Transverse colon (tissue), 4 donors: ENCODE data around the gene GNB3. TPM values are rescaled to one million over a fixed set of nuclear protein-coding genes. Genes with fewer than 3 reads are reported as not detected.
A peak's percentile ranks its signal among the peaks of the same experiment; 100 is the strongest.

ENCODE experiments used
- DNase-seq: peaks from one replicate; pipeline ENCODE4 v3.0.0-alpha.2; 2019
- H3K27ac ChIP-seq, 4 donors: fragments of 200-600 bp; sonication (generic); 2 replicates each; pipeline ENCODE4 v1.5.1; 2016 to 2018; ENCODE audit warnings: inconsistent platforms in 4 of 4
- H3K27me3 ChIP-seq: fragments of 200-600 bp; sonication (generic); 2 replicates; pipeline ENCODE4 v1.5.1; 2017; ENCODE audit warnings: inconsistent platforms
- H3K36me3 ChIP-seq, 4 donors: fragments of 200-600 bp; sonication (generic); 2 replicates each; pipeline ENCODE4 v1.5.1; 2017 to 2019; ENCODE audit warnings: inconsistent platforms in 4 of 4
- H3K4me1 ChIP-seq, 4 donors: fragments of 200-600 bp; sonication (generic); 2 replicates each; pipeline ENCODE4 v1.5.1; 2017 to 2020; ENCODE audit warnings: inconsistent platforms in 4 of 4
- H3K4me3 ChIP-seq, 4 donors: fragments of 200-600 bp; sonication (generic); 1 replicate in 1 of 4; 2 replicates in 3 of 4; pipeline versions ENCODE4 v1.5.1 to v1.6.1; 2017 to 2019; ENCODE audit warnings: inconsistent platforms in 4 of 4
- H3K9me3 ChIP-seq, 2 donors: fragments of 200-600 bp; sonication (generic); 2 replicates each; pipeline ENCODE4 v1.5.1; 2017 to 2019; ENCODE audit warnings: inconsistent platforms in 2 of 2
- CTCF ChIP-seq, 5 experiments: fragments of 200-600 bp in 3 of 5; fragments of 450-650 bp in 2 of 5; sonication (generic) in 3 of 5; IDR thresholded peaks; 1 replicate in 2 of 5; 2 replicates in 3 of 5; pipeline ENCODE4 v1.5.1; 2016 to 2017; ENCODE audit warnings: antibody characterized with exemption in 5 of 5, inconsistent platforms in 3 of 5, mild to moderate bottlenecking in 2 of 5, moderate library complexity in 1 of 5
- EP300 ChIP-seq: sonication (generic); formaldehyde crosslinking; IDR thresholded peaks from one replicate; pipeline ENCODE4 v1.6.1; 2017; ENCODE audit warnings: antibody characterized with exemption, low read depth
- POLR2A ChIP-seq: fragments of 450-650 bp; IDR thresholded peaks from one replicate; pipeline ENCODE4 v1.6.1; 2016; ENCODE audit warnings: antibody characterized with exemption, mild to moderate bottlenecking, moderate library complexity
- POLR2AphosphoS5 ChIP-seq, 3 donors: sonication (generic); formaldehyde crosslinking; IDR thresholded peaks; one replicate each; pipeline ENCODE4 v1.6.1; 2016; ENCODE audit warnings: antibody characterized with exemption in 3 of 3
- WGBS, 2 donors: methylation state at CpG; one replicate each; pipeline ENCODE4 v1.1.5; 2018; ENCODE audit warnings: low coverage in 1 of 2; 5-methylcytosine and 5-hydroxymethylcytosine counted together
- in situ Hi-C, 4 donors: fragments of 200-750 bp; cut with MboI; loops; one replicate each; pipeline versions ENCODE4 v1.15.0 to v1.15.1; 2017; ENCODE audit warnings: low sequenced_read_pairs in 3 of 4, low pct_ligation_motif_present in 1 of 4, low pct_unique_long_range_greater_than_20kb in 1 of 4
- intact Hi-C: fragments of 100-400 bp; cut with DNase I; formaldehyde crosslinking; loops from one replicate; pipeline ENCODE4 v1.15.1; 2023; ENCODE audit warnings: low total_unique reads
- total RNA-seq, 4 donors: library from RNA; depleted of rRNA; stranded (reverse); fragments of >200 nt; gene quantifications; one replicate each; pipeline ENCODE4 v1.1.0, GENCODE V29; 2016

The GNB3 gene
- total RNA-seq: under 1 TPM in 2 of 4 donors, not detected in 2; 0.14 to 0.32 TPM

DNA sequence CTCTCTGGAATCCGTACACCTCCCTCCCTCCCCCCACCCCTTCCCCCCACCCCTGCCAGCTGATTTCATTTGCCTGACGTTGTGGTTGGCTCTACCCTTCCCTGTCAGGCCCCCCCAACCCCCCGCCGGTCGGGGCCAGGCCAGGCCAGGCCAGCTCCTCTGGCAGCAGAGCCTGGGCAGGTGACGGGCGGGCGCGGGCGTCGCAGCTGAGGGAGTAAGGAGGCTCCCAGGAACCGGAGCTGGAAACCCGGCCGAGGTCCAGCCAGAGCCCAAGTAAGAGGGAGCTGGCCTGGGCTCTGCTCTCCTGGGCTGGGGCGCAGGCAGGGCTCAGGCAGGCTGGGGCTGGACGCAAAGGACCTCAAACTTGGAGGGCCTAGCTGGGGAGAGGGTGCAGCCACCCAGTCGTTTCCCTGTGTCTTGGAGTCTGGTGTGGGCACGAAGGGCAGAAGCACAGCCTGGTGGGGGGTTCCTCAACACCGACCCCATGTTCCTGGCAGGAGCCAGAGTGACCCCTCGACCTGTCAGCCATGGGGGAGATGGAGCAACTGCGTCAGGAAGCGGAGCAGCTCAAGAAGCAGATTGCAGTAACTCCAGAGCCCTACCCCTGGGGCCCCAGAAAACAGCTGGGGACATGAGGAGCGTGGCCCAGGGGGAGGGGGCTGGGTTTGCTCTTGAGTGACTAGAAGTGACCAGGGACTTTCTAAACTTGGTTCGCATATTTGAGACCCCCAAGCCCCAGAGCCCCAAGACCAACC, at the start of gene GNB3:
TSS of gene GNB3 (plus strand) at position 165 of the 755 bp plus-strand sequence. CDS start at position 528, 363 bp downstream.
- in situ Hi-C loops: loop anchor here in 2 of 4 donors (25.0 kb wide), 1 partner anchor 104 kb away; no protein-coding TSS in a partner anchor
- no peak within 1 kb of the TSS for H3K4me3 ChIP-seq
- H3K9me3 ChIP-seq: no peaks in the 10 kb centered on the region
- no peak for DNase-seq
- intact Hi-C loops: no loop called here
- H3K27ac ChIP-seq: peak within 1 kb of the TSS in 2 of 4 donors; percentile 16 to 46
- no peaks in the 10 kb centered on the region for H3K27me3 ChIP-seq
- H3K36me3 ChIP-seq: no peaks in the 10 kb centered on the region
- 80% methylated on average over 20 of the region's 24 CpGs; no CpG with 5 or more reads in 1 of the 2 donors for WGBS, 2 donors
- TF ChIP-seq POLR2AphosphoS5 (IDR thresholded peaks at IDR 0.05) (no peak), POLR2A (no peak), EP300 (no peak), CTCF (IDR thresholded peaks at IDR 0.05) (no peak)
- H3K4me1 ChIP-seq: no peaks in the 10 kb centered on the region

DNA sequence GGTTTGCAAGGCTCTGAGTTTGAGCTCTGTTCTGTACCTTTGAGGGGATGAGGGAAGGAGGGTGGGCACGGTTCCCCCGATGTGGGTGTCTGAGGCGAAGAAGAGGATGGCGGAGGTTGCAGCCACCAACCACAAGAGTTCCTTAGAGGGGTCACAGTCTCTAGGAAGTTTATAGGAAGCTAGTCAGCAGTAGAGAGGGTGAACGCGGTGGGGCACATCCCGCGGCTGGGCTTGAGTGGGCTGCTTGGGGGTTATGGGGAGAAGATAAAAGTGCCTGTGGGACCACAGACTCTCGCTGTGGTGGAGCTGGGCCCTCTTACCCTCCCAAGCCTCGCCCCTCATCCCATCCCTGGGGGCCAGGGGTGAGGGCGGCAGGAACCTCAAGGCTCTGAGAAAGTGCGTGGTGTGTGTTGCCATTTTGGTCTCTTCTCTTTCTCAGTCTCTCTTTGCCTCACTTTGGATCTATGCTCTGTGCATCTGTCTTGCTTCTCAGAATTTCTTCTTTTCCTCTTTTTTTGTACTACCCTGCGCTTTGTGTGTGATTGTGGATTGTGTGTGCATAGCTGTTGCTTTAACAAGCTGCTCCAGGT, 48.7 kb upstream of the GNB3 start:
- Histone ChIP-seq H3K36me3 (no peaks in the 10 kb centered on the region), H3K9me3 (no peaks in the 10 kb centered on the region), H3K4me3 (peak overlapping the region in 2 of 4 donors; percentile 6 to 26), H3K4me1 (peaks cover 0 to 14% (median 3%) of the 10 kb centered on the region in 4 donors), H3K27me3 (no peaks in the 10 kb centered on the region), H3K27ac (peak overlapping the region; percentile 46 to 79 (median 66))
- DNase-seq: no peak
- WGBS, 2 donors: 59 to 77% methylated on average over 6 to 13 of the region's 13 CpGs
- in situ Hi-C loops: no loop called here
- TF ChIP-seq EP300 (no peak), POLR2A (no peak), CTCF (IDR thresholded peaks at IDR 0.05) (no peak), POLR2AphosphoS5 (IDR thresholded peaks at IDR 0.05) (no peak)
- intact Hi-C loops: no loop called here

DNA sequence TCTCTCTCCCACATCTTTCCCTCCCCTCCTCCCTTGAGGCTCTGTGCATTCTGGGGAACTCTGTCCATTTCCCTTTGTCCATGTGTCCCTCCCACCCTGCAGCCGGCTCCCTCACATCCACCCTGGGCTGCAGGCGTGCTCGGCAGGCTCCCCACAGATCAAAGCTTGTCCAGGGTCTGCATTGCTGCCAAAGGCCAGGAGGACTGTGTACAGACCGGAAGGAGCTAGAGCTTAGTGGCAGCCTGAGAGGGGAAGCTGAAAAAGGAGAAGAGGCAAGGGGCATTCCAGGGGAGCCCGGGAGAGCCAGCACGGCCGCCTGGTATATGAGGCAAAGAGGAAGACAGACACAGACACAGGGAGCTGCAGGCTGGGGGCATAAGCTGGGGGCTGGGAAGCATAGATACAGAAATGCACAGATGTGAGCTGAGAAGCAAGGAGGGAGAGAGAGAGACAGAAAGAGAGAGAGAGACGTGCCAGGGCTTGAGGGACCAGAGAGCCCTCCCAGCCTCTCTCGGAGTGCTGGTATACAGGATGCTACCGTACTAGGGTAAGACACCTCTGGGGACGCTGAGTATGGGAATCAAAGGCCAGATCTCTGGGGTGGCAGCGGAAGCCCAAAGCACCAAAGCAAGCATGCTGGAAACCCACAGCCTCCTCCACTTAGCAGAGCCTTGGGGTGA, 48.1 kb upstream of the GNB3 start:
- no peak for DNase-seq
- Histone ChIP-seq H3K27me3 (no peaks in the 10 kb centered on the region), H3K27ac (peak overlapping the region; percentile 46 to 79 (median 66)), H3K9me3 (no peaks in the 10 kb centered on the region), H3K4me3 (peak overlapping the region in 2 of 4 donors; percentile 6 to 26), H3K4me1 (peaks cover 0 to 14% (median 3%) of the 10 kb centered on the region in 4 donors), H3K36me3 (no peaks in the 10 kb centered on the region)
- intact Hi-C loops: no loop called here
- in situ Hi-C loops: no loop called here
- WGBS, 2 donors: 20 to 39% methylated on average over 3 to 12 of the region's 12 CpGs
- TF ChIP-seq POLR2AphosphoS5 (IDR thresholded peaks at IDR 0.05) (peak in 1 of 3 donors; percentile 42), CTCF (IDR thresholded peaks at IDR 0.05) (no peak), EP300 (no peak), POLR2A (peak; percentile 25)

DNA sequence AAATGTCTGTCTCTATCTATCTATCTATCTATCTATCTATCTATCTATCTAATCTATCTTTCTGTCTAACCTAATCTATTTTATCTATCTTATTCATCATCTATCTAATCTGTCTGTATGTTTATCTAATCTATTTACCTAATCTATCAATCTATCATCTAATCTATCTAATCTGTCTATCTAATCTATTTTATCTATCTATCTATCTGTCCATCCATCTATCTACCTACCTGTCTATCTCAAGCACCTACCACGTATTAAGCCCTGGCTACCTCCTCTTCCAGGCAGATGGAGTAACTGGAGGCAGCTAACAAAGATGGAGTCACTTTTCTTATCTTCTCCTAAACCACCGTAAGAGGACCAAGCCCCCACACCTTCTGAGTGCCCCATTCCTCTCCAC, 45.6 kb upstream of the GNB3 start:
- Histone ChIP-seq H3K4me1 (peaks cover 0 to 14% (median 3%) of the 10 kb centered on the region in 4 donors), H3K36me3 (no peaks in the 10 kb centered on the region), H3K27me3 (no peaks in the 10 kb centered on the region), H3K4me3 (no peak overlapping the region), H3K9me3 (no peaks in the 10 kb centered on the region), H3K27ac (no peak overlapping the region)
- 81 to 85% methylated on average over 2 of the region's 2 CpGs for WGBS, 2 donors
- DNase-seq: no peak
- TF ChIP-seq EP300: no peak
- no peak for TF ChIP-seq POLR2A
- TF ChIP-seq POLR2AphosphoS5 (IDR thresholded peaks at IDR 0.05): no peak
- no peak for TF ChIP-seq CTCF (IDR thresholded peaks at IDR 0.05)
- intact Hi-C loops: no loop called here
- in situ Hi-C loops: no loop called here
